ENCODE data around the gene USP20.

Gene USP20

GRCh38 chr9:129876815-129877214 is 41.6 kb downstream of the USP20 start:
- no peak for TF ChIP-seq OSR1 (CRISPR knock-in tag; IDR thresholded peaks at IDR 0.05)
- no peak for TF ChIP-seq ZNF565 (CRISPR knock-in tag; conservative IDR thresholded peaks at IDR 0.05; ENCODE audit: low read depth)
- no peak for TF ChIP-seq ZC3H10 (CRISPR knock-in tag; IDR thresholded peaks at IDR 0.05)
- no peak for TF ChIP-seq ZNF8 (CRISPR knock-in tag; IDR thresholded peaks at IDR 0.05)
- no peak for TF ChIP-seq RARB (CRISPR knock-in tag; IDR thresholded peaks at IDR 0.05)
- no peak for TF ChIP-seq POU6F1 (CRISPR knock-in tag; IDR thresholded peaks at IDR 0.05; ENCODE audit: borderline replicate concordance, low read depth)
- TF ChIP-seq ISL1 (CRISPR knock-in tag; IDR thresholded peaks at IDR 0.05): no peak
- no peak for TF ChIP-seq CSDC2 (CRISPR knock-in tag; IDR thresholded peaks at IDR 0.05)
- no peak for TF ChIP-seq CREB5 (CRISPR knock-in tag; IDR thresholded peaks at IDR 0.05; ENCODE audit: low read depth)
- no peak for TF ChIP-seq ESRRG (CRISPR knock-in tag; IDR thresholded peaks at IDR 0.05)
- TF ChIP-seq ARNTL (CRISPR knock-in tag; IDR thresholded peaks at IDR 0.05; ENCODE audit: borderline replicate concordance, low read depth): no peak
- no peak for TF ChIP-seq PPARA (CRISPR knock-in tag; IDR thresholded peaks at IDR 0.05; ENCODE audit: borderline replicate concordance)
- TF ChIP-seq ZFP3 (CRISPR knock-in tag; IDR thresholded peaks at IDR 0.05): no peak
- no peak for TF ChIP-seq BACH2 (CRISPR knock-in tag; IDR thresholded peaks at IDR 0.05; ENCODE audit: borderline replicate concordance)
- no peak for TF ChIP-seq TCF4 (CRISPR knock-in tag; IDR thresholded peaks at IDR 0.05; ENCODE audit: borderline replicate concordance)
- no peak for TF ChIP-seq ZNF70 (CRISPR knock-in tag; IDR thresholded peaks at IDR 0.05)
- TF ChIP-seq PATZ1 (CRISPR knock-in tag; IDR thresholded peaks at IDR 0.05; ENCODE audit: borderline replicate concordance): no peak
- TF ChIP-seq GLIS3 (CRISPR knock-in tag; IDR thresholded peaks at IDR 0.05): no peak
- no peak for ATAC-seq

GRCh38 chr9:129878291-129878690 is 43.0 kb downstream of the USP20 start:
- no peak for TF ChIP-seq OSR1 (CRISPR knock-in tag; IDR thresholded peaks at IDR 0.05)
- TF ChIP-seq ZFP30 (CRISPR knock-in tag; IDR thresholded peaks at IDR 0.05): no peak
- TF ChIP-seq ZNF8 (CRISPR knock-in tag; IDR thresholded peaks at IDR 0.05): no peak
- no peak for TF ChIP-seq TCF4 (CRISPR knock-in tag; IDR thresholded peaks at IDR 0.05; ENCODE audit: borderline replicate concordance)
- no peak for TF ChIP-seq TSHZ2 (CRISPR knock-in tag; IDR thresholded peaks at IDR 0.05)
- TF ChIP-seq RARB (CRISPR knock-in tag; IDR thresholded peaks at IDR 0.05): no peak
- no peak for TF ChIP-seq ZNF565 (CRISPR knock-in tag; conservative IDR thresholded peaks at IDR 0.05; ENCODE audit: low read depth)
- no peak for TF ChIP-seq ISL1 (CRISPR knock-in tag; IDR thresholded peaks at IDR 0.05)
- no peak for TF ChIP-seq GLIS3 (CRISPR knock-in tag; IDR thresholded peaks at IDR 0.05)
- no peak for TF ChIP-seq CSRNP3 (CRISPR knock-in tag; IDR thresholded peaks at IDR 0.05)
- no peak for TF ChIP-seq POU6F1 (CRISPR knock-in tag; IDR thresholded peaks at IDR 0.05; ENCODE audit: borderline replicate concordance, low read depth)
- TF ChIP-seq ZNF70 (CRISPR knock-in tag; IDR thresholded peaks at IDR 0.05): no peak
- no peak for TF ChIP-seq ESRRG (CRISPR knock-in tag; IDR thresholded peaks at IDR 0.05)
- no peak for TF ChIP-seq PPARA (CRISPR knock-in tag; IDR thresholded peaks at IDR 0.05; ENCODE audit: borderline replicate concordance)
- TF ChIP-seq CSDC2 (CRISPR knock-in tag; IDR thresholded peaks at IDR 0.05): no peak
- no peak for TF ChIP-seq ZC3H10 (CRISPR knock-in tag; IDR thresholded peaks at IDR 0.05)
- no peak for TF ChIP-seq ZFP3 (CRISPR knock-in tag; IDR thresholded peaks at IDR 0.05)
- TF ChIP-seq CREB5 (CRISPR knock-in tag; IDR thresholded peaks at IDR 0.05; ENCODE audit: low read depth): no peak
- ATAC-seq: no peak
